CD4-positive, alpha-beta T cell treated with Interleukin-2 at 100 ng/mL for 4 hours (primary cell): Measurements from ENCODE around the gene MINDY4.
"Not testable (repeated sequence)": the region's sequence is repeated elsewhere in the genome, so short reads cannot be mapped to it uniquely, and the experiment has no call there.

Source experiments
- DNase-seq: peaks from one replicate; pipeline ENCODE4 v3.0.0-alpha.2; 2020; ENCODE audit warnings: low spot score

Gene MINDY4

GRCh38 chr7:30804078-30804661 is 33.0 kb downstream of the MINDY4 start:
- DNase-seq = no peak

- no peak for DNase-seq
These were observed 34.0 kb downstream of the MINDY4 start for GRCh38 chr7:30805081-30805691.

- no peak for DNase-seq
These were observed 34.7 kb downstream of the MINDY4 start for GRCh38 chr7:30805931-30806330.

- DNase-seq = not testable (repeated sequence)
These were observed 36.3 kb downstream of the MINDY4 start for GRCh38 chr7:30807477-30807876.

GRCh38 chr7:30807941-30808340 is 36.7 kb downstream of the MINDY4 start:
- not testable (repeated sequence) for DNase-seq

- no peak for DNase-seq
These were observed 39.8 kb downstream of the MINDY4 start for GRCh38 chr7:30810986-30811385.

- DNase-seq = no peak
These were observed 41.5 kb downstream of the MINDY4 start for GRCh38 chr7:30812676-30813075.

- no peak for DNase-seq
These were observed 42.2 kb downstream of the MINDY4 start for GRCh38 chr7:30813466-30813865.

- DNase-seq = no peak
These were observed 43.6 kb downstream of the MINDY4 start for GRCh38 chr7:30814700-30815387.

GRCh38 chr7:30815388-30815854 is 44.2 kb downstream of the MINDY4 start:
- DNase-seq = no peak

GRCh38 chr7:30815951-30816644 is 44.9 kb downstream of the MINDY4 start:
- no peak for DNase-seq

- no peak for DNase-seq
These were observed 45.6 kb downstream of the MINDY4 start for GRCh38 chr7:30816645-30817370.

- no peak for DNase-seq
These were observed 46.2 kb downstream of the MINDY4 start for GRCh38 chr7:30817371-30817767.

GRCh38 chr7:30824821-30825720 is 53.9 kb downstream of the MINDY4 start:
- DNase-seq = no peak

- no peak for DNase-seq
These were observed 55.0 kb downstream of the MINDY4 start for GRCh38 chr7:30826181-30826580.

- no peak for DNase-seq
These were observed 57.4 kb downstream of the MINDY4 start for GRCh38 chr7:30828591-30828990.

- no peak for DNase-seq
These were observed 58.3 kb downstream of the MINDY4 start for GRCh38 chr7:30829471-30829870.

- DNase-seq = no peak
These were observed 60.0 kb downstream of the MINDY4 start for GRCh38 chr7:30831227-30831626.

GRCh38 chr7:30831936-30832335 is 60.7 kb downstream of the MINDY4 start:
- DNase-seq = no peak

- not testable (repeated sequence) for DNase-seq
These were observed 62.9 kb downstream of the MINDY4 start for GRCh38 chr7:30834017-30834674.
